Fibroblast of the aortic adventitia (primary cell): ENCODE results near the gene MORC1. TPM values are rescaled to one million over a fixed set of nuclear protein-coding genes. Genes with fewer than 3 reads are reported as not detected.
A peak's percentile ranks its signal among the peaks of the same experiment; 100 is the strongest.

Source experiments
- DNase-seq: peaks from one replicate; pipeline ENCODE4 v3.0.0-alpha.2; 2010; ENCODE audit warnings: low read depth
- H3K4me3 ChIP-seq: 2 replicates; pipeline ENCODE4 v1.5.1; 2011; ENCODE audit warnings: low read depth, mild to moderate bottlenecking, control low read depth, low read length, moderate library complexity
- small RNA-seq: library from RNA; depleted of rRNA; stranded (forward); fragments of <200 nt; gene quantifications from one replicate; pipeline ENCODE3, GENCODE V24; 2012
- total RNA-seq: library from RNA; depleted of rRNA; stranded (reverse); fragments of >200 nt; gene quantifications from 2 replicates; pipeline ENCODE4 v1.2.3, GENCODE V29; 2012; ENCODE audit warnings: low replicate concordance
- TF ChIP-seq, protein P1 (sequence below): IDR thresholded peaks from 2 replicates; pipeline ENCODE4 v1.5.1; 2011; ENCODE audit warnings: mild to moderate bottlenecking, low read length, control low read depth, inconsistent platforms; ENCODE audit not compliant: insufficient read depth

MORC1 gene
- total RNA-seq, 1 donor: not detected

DNA sequence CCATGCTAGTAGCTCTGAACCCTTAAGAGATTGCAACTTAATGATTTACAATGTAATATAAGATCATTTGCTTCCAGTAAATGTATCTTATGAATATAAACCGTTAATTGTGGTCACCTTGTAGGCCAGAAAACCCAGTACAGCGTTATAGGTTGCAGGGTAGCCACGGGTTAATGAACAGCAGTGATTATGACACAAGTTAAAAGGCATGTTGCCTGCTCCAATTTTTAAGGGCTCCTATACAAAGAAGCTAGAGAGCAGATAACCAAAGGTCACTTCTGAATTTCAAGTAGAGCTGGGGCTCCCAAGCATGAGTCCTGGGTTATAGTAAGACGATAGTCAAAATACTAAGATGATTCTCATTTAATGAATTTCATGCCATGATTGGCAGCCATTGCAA, 177.8 kb downstream of the MORC1 start:
- H3K4me3 ChIP-seq: no peak overlapping the region
- TF ChIP-seq, protein P1, sequence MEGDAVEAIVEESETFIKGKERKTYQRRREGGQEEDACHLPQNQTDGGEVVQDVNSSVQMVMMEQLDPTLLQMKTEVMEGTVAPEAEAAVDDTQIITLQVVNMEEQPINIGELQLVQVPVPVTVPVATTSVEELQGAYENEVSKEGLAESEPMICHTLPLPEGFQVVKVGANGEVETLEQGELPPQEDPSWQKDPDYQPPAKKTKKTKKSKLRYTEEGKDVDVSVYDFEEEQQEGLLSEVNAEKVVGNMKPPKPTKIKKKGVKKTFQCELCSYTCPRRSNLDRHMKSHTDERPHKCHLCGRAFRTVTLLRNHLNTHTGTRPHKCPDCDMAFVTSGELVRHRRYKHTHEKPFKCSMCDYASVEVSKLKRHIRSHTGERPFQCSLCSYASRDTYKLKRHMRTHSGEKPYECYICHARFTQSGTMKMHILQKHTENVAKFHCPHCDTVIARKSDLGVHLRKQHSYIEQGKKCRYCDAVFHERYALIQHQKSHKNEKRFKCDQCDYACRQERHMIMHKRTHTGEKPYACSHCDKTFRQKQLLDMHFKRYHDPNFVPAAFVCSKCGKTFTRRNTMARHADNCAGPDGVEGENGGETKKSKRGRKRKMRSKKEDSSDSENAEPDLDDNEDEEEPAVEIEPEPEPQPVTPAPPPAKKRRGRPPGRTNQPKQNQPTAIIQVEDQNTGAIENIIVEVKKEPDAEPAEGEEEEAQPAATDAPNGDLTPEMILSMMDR: no peak
- no peak for DNase-seq

DNA sequence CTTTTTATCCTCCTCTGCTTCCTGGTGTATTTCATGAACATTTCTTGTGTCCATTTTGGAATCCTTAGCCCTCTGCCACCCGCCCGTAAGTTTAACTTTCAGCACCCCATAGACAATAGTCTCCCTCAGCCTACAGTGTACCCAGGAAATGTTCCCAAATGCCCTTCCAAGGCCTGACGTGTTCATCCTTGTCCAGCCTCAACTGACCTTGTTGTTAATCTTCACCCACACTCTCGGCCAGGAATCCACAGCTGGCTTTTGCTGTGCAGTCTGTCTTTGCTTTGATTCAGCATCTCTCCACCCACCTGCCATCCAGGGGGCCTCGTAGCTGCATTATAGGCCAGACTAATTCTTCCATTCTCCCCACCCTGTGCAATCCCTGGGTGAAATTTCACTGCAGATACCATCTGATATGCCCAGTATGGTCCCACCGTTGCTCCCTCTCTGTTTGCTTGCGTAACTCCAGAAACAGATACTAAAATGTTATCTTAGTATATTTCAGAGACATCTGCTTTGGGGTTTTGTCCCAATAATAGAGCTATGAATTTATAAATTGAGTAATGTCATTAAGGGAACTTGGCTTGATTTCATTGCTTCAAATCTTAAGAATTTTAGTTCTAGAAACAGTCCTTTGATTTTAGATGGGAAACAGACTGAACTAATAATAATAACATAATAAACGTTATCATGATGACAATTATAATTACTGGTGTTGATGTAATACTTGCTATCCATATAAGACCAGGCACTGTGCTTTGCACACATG, 180.8 kb downstream of the MORC1 start:
- DNase-seq: no peak
- TF ChIP-seq, protein P1: no peak
- no peak overlapping the region for H3K4me3 ChIP-seq

DNA sequence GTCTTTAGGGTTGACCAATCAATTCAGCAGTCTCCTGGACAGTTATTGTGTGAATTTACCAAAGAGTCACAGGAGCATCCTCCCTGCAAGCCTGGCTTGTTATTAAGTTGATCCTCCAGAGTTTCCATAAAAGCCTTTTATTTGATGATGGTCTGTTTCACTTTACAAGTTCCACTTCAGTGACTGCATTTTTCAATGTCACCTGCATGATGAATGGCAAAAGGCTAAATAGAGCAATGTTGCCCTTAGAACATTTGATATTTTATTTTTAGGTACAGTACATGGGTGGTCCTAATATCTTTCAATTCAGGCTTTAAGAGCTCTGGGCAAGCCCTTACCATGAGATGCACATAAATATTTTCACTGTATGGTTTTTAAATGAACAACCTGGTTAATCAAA, 186.9 kb downstream of the MORC1 start:
- no peak overlapping the region for H3K4me3 ChIP-seq
- TF ChIP-seq, protein P1: no peak
- DNase-seq: no peak

DNA sequence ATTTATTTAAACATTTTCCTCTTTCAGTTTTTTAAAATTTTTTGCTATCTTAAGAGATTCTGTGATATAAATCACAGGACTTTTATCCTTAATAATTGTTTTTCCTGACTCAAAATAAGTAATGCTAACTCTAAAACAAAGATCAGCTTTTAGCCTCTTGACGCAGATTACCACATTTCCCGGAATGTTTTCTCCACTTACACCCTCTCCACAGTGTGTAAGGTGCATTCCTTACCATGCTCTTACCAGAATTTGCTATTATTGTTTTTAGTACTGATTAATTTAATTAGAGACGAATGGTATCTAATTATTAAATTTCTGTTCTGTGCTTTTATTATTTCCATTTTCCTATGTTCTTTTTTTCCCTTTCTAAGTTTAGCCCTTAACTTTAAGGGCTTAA, 199.1 kb downstream of the MORC1 start:
- TF ChIP-seq, protein P1: no peak
- no peak for DNase-seq
- H3K4me3 ChIP-seq: no peak overlapping the region

DNA sequence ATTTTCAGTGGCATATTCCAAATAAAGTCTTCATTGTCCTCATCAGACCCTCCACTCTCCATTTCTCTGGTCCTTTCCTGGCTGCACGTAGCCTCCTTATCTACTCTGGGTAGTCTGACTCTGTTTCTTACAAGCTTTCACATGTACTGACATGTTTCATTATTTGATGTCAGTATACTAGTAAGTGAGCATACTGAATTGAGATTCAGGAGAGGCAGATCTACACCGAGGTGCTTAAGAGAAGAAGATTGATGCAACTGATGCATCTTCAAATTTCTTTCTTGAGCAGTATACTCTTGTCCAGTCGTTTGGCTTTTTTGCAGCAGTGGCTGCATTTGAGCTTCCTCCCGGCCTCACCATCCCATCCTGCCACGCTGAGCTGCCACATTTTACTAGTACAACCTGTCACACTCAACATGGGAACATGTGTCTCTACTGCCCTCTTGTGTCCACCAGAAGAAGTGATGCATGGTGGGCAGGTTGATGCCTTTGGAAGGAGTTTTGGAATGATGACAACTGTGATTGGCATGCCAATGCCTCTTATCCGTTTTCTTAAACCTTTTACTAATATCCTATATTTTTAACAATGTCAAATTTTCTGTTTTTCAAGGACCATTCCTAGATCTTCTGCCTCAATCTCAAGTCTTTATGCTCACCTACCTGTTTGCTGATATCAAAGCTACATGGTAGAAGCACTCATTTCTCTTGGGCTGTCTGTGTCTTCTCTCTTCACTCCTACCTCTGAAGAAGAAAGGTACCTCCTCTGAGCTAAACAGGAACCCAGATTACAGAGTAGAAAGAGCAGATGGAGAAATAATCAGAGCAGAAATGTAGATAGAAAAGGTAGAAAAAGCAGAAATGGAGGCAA, 202.9 kb downstream of the MORC1 start:
- TF ChIP-seq, protein P1: peak; percentile 93
- DNase-seq: peak; percentile 64
- H3K4me3 ChIP-seq: no peak overlapping the region

DNA sequence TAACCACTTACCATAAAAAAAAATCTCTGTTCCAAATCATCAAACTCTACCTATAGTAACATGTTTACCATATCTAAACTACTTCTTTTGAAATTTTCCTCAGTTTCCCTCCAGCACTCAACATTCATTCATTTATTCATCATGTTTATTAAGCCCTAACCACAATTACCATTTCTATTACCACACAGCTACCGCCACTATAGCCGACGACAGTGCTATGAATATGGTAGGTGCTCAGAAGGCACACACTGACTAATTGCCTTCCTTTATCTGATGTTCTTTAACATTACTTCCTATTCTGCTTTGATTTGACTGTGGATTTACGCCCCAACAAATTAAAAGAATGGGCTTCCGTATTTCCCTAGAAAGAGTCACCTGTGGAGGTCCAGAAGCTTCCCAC, 208.1 kb downstream of the MORC1 start:
- TF ChIP-seq, protein P1: no peak
- no peak for DNase-seq
- no peak overlapping the region for H3K4me3 ChIP-seq

Small RNA genes lying within 50 kb of the gene (small RNA-seq; reads per million reads assigned to genes)
- gene RF00012: not detected

Other genes with a start within 250 kb of the MORC1 start
- not detected in 2 replicates for gene GUCA1C, start 164.3 kb downstream of the MORC1 start, total RNA-seq
- not detected in 2 replicates for gene C3orf85, start 18.6 kb upstream of the MORC1 start, total RNA-seq
- gene DPPA2, start 198.4 kb upstream of the MORC1 start, total RNA-seq: not detected in 2 replicates
- not detected in 2 replicates for gene DPPA4, start 219.4 kb upstream of the MORC1 start, total RNA-seq